ENCODE results near the gene ADGRE3. TPM values are rescaled to one million over a fixed set of nuclear protein-coding genes. Genes with fewer than 3 reads are reported as not detected.

The ADGRE3 gene, protein sequence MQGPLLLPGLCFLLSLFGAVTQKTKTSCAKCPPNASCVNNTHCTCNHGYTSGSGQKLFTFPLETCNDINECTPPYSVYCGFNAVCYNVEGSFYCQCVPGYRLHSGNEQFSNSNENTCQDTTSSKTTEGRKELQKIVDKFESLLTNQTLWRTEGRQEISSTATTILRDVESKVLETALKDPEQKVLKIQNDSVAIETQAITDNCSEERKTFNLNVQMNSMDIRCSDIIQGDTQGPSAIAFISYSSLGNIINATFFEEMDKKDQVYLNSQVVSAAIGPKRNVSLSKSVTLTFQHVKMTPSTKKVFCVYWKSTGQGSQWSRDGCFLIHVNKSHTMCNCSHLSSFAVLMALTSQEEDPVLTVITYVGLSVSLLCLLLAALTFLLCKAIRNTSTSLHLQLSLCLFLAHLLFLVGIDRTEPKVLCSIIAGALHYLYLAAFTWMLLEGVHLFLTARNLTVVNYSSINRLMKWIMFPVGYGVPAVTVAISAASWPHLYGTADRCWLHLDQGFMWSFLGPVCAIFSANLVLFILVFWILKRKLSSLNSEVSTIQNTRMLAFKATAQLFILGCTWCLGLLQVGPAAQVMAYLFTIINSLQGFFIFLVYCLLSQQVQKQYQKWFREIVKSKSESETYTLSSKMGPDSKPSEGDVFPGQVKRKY
- total RNA-seq (2012; rRNA removed), result not detected in 2 replicates
- polyA plus RNA-seq (2012; rRNA removed), result not detected in 2 replicates
- polyA plus RNA-seq (2012; cell fraction: cytosol; rRNA removed), result not detected in 2 replicates
- polyA plus RNA-seq (2012; cell fraction: nucleus; rRNA removed; ENCODE audit: low replicate concordance), result not detected in 2 replicates
- percentile 1 among the genes with signal in this experiment for Bru-seq, nascent RNA
- BruChase-seq, experiment 1, labeled RNA remaining after a 6-hour chase, result percentile 1 among the genes with signal in this experiment
- BruChase-seq, experiment 2, labeled RNA remaining after a 2-hour chase, result percentile 0 among the genes with signal in this experiment
- long read RNA-seq, result 0 reads

DNA sequence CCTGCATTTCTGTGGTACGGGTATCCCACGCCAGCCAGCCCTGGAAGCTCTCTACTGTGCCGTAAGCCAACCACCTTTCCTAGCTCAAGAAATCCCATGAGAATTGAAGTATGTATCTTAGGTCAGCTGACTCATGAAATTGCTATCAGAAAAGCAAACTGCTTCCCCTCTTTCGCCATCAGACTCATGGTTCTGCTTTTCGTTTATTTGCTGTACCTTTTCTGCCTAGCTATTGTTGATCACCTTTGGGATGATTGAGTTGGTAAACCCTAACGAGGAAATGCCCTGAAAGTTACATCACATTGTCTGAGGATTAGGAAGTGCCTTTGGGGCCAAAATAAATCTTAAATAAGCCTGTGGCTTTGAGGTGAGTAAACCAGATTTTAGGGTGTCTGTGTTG is at the start of gene ADGRE3:
ADGRE3 (minus strand) TSS at position 81 of the 400 bp plus-strand sequence; CDS start at position 7, 74 bp downstream.
- no peak within 1 kb of the TSS for H2BK120ac ChIP-seq (ENCODE audit: low read depth, low read length)
- no peak within 1 kb of the TSS for H2BK20ac ChIP-seq (ENCODE audit: low read depth, low read length)
- H4K5ac ChIP-seq (ENCODE audit: low read depth, low read length), result no peak within 1 kb of the TSS
- H3K79me1 ChIP-seq (ENCODE audit: low read depth in 1 of 2, low read length in 2 of 2), result no peaks in the 10 kb centered on the region
- no peak within 1 kb of the TSS for H2BK5ac ChIP-seq (ENCODE audit: low read depth, low read length, poor library complexity, severe bottlenecking)
- no peak within 1 kb of the TSS for H3K27ac ChIP-seq (ENCODE audit: insufficient read depth, low read length)
- H3K56ac ChIP-seq (ENCODE audit: extremely low read depth, insufficient read depth, low read length), result no peak within 1 kb of the TSS
- ATAC-seq (ENCODE audit: low read depth) (no peak), DNase-seq (no peak)
- no peak within 1 kb of the TSS for H3K4me3 ChIP-seq (ENCODE audit: insufficient read depth, low read depth, low read length)
- no peak within 1 kb of the TSS for H3K4me2 ChIP-seq (ENCODE audit: low read depth, low read length)
- no peaks in the 10 kb centered on the region for H4K20me1 ChIP-seq (ENCODE audit: insufficient read depth, low read length)
- in situ Hi-C loops (cut with MboI; ENCODE audit: low sequenced_read_pairs), result no loop called here
- H3K36me3 ChIP-seq (ENCODE audit: control insufficient read depth, insufficient read depth, low read length), result no peaks in the 10 kb centered on the region
- no peak within 1 kb of the TSS for H3K14ac ChIP-seq (replicated peaks; ENCODE audit: low read depth, low read length)
- no peak for TF ChIP-seq RFX5 (IDR thresholded peaks at IDR 0.05; ENCODE audit: low read depth, low read length)
- TF ChIP-seq, protein P1, sequence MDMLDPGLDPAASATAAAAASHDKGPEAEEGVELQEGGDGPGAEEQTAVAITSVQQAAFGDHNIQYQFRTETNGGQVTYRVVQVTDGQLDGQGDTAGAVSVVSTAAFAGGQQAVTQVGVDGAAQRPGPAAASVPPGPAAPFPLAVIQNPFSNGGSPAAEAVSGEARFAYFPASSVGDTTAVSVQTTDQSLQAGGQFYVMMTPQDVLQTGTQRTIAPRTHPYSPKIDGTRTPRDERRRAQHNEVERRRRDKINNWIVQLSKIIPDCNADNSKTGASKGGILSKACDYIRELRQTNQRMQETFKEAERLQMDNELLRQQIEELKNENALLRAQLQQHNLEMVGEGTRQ (IDR thresholded peaks at IDR 0.05; ENCODE audit: low read depth, low read length), result no peak
- TF ChIP-seq CEBPB (IDR thresholded peaks at IDR 0.05; ENCODE audit: low read depth, low read length), result no peak
- TF ChIP-seq, protein P2, sequence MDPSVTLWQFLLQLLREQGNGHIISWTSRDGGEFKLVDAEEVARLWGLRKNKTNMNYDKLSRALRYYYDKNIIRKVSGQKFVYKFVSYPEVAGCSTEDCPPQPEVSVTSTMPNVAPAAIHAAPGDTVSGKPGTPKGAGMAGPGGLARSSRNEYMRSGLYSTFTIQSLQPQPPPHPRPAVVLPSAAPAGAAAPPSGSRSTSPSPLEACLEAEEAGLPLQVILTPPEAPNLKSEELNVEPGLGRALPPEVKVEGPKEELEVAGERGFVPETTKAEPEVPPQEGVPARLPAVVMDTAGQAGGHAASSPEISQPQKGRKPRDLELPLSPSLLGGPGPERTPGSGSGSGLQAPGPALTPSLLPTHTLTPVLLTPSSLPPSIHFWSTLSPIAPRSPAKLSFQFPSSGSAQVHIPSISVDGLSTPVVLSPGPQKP (IDR thresholded peaks at IDR 0.05; ENCODE audit: borderline replicate concordance, low read depth, low read length), result no peak
- TF ChIP-seq NFE2L2 (IDR thresholded peaks at IDR 0.05; ENCODE audit: low read depth, low read length), result no peak
- TF ChIP-seq RCOR1 (IDR thresholded peaks at IDR 0.05; ENCODE audit: insufficient replicate concordance, low read length), result no peak
- no peak for TF ChIP-seq POLR2A (IDR thresholded peaks at IDR 0.05; ENCODE audit: low read depth, low read length)
- no peak for TF ChIP-seq CHD1 (IDR thresholded peaks at IDR 0.05; ENCODE audit: low read depth, low read length)
- no peak for TF ChIP-seq BHLHE40 (IDR thresholded peaks at IDR 0.05; ENCODE audit: low read depth, low read length)
- TF ChIP-seq MXI1 (IDR thresholded peaks at IDR 0.05; ENCODE audit: borderline replicate concordance, low read depth, low read length), result no peak
- no peak for TF ChIP-seq SMC3 (IDR thresholded peaks at IDR 0.05; ENCODE audit: low read depth, low read length)
- no peak for TF ChIP-seq RAD21 (IDR thresholded peaks at IDR 0.05; ENCODE audit: low read length)
- no peak for TF ChIP-seq FOS (IDR thresholded peaks at IDR 0.05; ENCODE audit: low read depth, low read length)
- no peak for TF ChIP-seq MAFK (IDR thresholded peaks at IDR 0.05; ENCODE audit: low read depth, low read length)
- no CpG with 5 or more reads among the region's 6 CpGs for WGBS, 2 experiments (ENCODE audit: extremely low coverage in 2 of 2, insufficient read length in 1 of 2)
- intact Hi-C loops (cut with micrococcal nuclease), result no loop called here
- H3K9me3 ChIP-seq (ENCODE audit: control insufficient read depth, insufficient read depth, low read length), result no peaks in the 10 kb centered on the region
- no peak within 1 kb of the TSS for H4K8ac ChIP-seq (ENCODE audit: low read depth in 2 of 2, low read length in 2 of 2)
- no peak within 1 kb of the TSS for H2AFZ ChIP-seq (replicated peaks; ENCODE audit: low read length, poor library complexity)
- H3K9ac ChIP-seq (ENCODE audit: low read depth, low read length), result no peak within 1 kb of the TSS
- H3K4ac ChIP-seq (ENCODE audit: low read depth, low read length), result no peak within 1 kb of the TSS
- no TSS peak for BruUV-seq (replicated peaks)
- H4K91ac ChIP-seq (ENCODE audit: insufficient read depth, low read depth, low read length), result no peak within 1 kb of the TSS
- no peaks in the 10 kb centered on the region for H3K4me1 ChIP-seq (ENCODE audit: control insufficient read depth, insufficient read depth, low read length)
- no peak within 1 kb of the TSS for H2AK9ac ChIP-seq (replicated peaks; ENCODE audit: low read depth, low read length, poor library complexity)
- no peak within 1 kb of the TSS for H2AK5ac ChIP-seq (ENCODE audit: low read depth, low read length)
- H3K27me3 ChIP-seq (ENCODE audit: control insufficient read depth, insufficient read depth, low read length), result no peaks in the 10 kb centered on the region
- CTCF ChIA-PET, result no interaction called here
- dilution Hi-C loops (cut with HindIII; ENCODE audit: low sequenced_read_pairs, unreplicated experiment), result no loop called here
- H3K18ac ChIP-seq (ENCODE audit: low read depth, low read length), result no peak within 1 kb of the TSS
- H2BK15ac ChIP-seq (ENCODE audit: low read depth, low read length), result no peak within 1 kb of the TSS
- POLR2A ChIA-PET (ENCODE audit: unreplicated experiment), result no interaction called here
- no peak within 1 kb of the TSS for H3K23ac ChIP-seq (ENCODE audit: low read depth, low read length)
- H3K9me1 ChIP-seq (ENCODE audit: insufficient read depth, low read length), result no peaks in the 10 kb centered on the region
